Keratinocyte (primary cell): ENCODE measurements around the gene LAMA2. TPM values are rescaled to one million over a fixed set of nuclear protein-coding genes. Genes with fewer than 3 reads are reported as not detected.

Source experiments
- DNase-seq: peaks from one replicate; pipeline ENCODE4 v3.0.0-alpha.2; 2011; ENCODE audit warnings: low read depth, missing footprints, low spot score
- FAIRE-seq: peaks from 2 replicates; lab custom pipeline; 2011; peaks lifted over from hg19 to GRCh38; lab: Jason Lieb, UNC
- H2AFZ ChIP-seq: 2 replicates; pipeline ENCODE4 v1.6.0; 2012; ENCODE audit warnings: low read length, control low read depth, inconsistent platforms; ENCODE audit not compliant: control insufficient read depth
- H3K27ac ChIP-seq: 2 replicates; pipeline ENCODE4 v1.5.1; 2011; ENCODE audit warnings: low read length; ENCODE audit not compliant: control insufficient read depth, insufficient read depth
- H3K27me3 ChIP-seq: 3 replicates; pipeline ENCODE4 v1.6.0; 2011; ENCODE audit warnings: low read length; ENCODE audit not compliant: control insufficient read depth, insufficient read depth; ENCODE audit errors: extremely low read depth
- H3K36me3 ChIP-seq, 2 experiments: 2 replicates in 1 of 2; 3 replicates in 1 of 2; pipeline ENCODE4 v1.5.1; 2011; ENCODE audit warnings: low read length in 2 of 2, mild to moderate bottlenecking in 1 of 2; ENCODE audit not compliant: control insufficient read depth in 2 of 2, insufficient read depth in 2 of 2; ENCODE audit errors: extremely low read depth in 1 of 2
- H3K4me1 ChIP-seq: 3 replicates; pipeline ENCODE4 v1.5.1; 2011; ENCODE audit warnings: low read length; ENCODE audit not compliant: control insufficient read depth, insufficient read depth; ENCODE audit errors: extremely low read depth
- H3K4me2 ChIP-seq: 3 replicates; pipeline ENCODE4 v1.6.0; 2011; ENCODE audit warnings: low read depth, low read length; ENCODE audit not compliant: control insufficient read depth, insufficient read depth; ENCODE audit errors: extremely low read depth
- H3K4me3 ChIP-seq, 3 experiments: fragments of 200-600 bp in 1 of 3; sonication (generic) in 1 of 3; 2 replicates in 2 of 3; 3 replicates in 1 of 3; pipeline ENCODE4 v1.5.1; 2011 to 2016; ENCODE audit warnings: low read length in 3 of 3, mild to moderate bottlenecking in 3 of 3, control low read depth in 2 of 3, inconsistent platforms in 1 of 3, low read depth in 1 of 3, mixed read lengths in 1 of 3, mixed run types in 1 of 3, moderate library complexity in 1 of 3; ENCODE audit not compliant: control insufficient read depth in 2 of 3, insufficient read depth in 2 of 3; ENCODE audit errors: extremely low read depth in 1 of 3
- H3K79me2 ChIP-seq: 2 replicates; pipeline ENCODE4 v1.6.0; 2012; ENCODE audit warnings: low read length; ENCODE audit not compliant: control insufficient read depth, insufficient read depth
- H3K9ac ChIP-seq: 3 replicates; pipeline ENCODE4 v1.6.0; 2011; ENCODE audit warnings: low read length; ENCODE audit not compliant: control insufficient read depth, insufficient read depth; ENCODE audit errors: extremely low read depth
- H3K9me1 ChIP-seq: 3 replicates; pipeline ENCODE4 v1.6.0; 2011; ENCODE audit warnings: low read length; ENCODE audit not compliant: control insufficient read depth, insufficient read depth; ENCODE audit errors: extremely low read depth
- H3K9me3 ChIP-seq: 2 replicates; pipeline ENCODE4 v1.5.1; 2012; ENCODE audit warnings: low read depth, low read length; ENCODE audit not compliant: control insufficient read depth
- H4K20me1 ChIP-seq: 3 replicates; pipeline ENCODE4 v1.6.0; 2011; ENCODE audit warnings: low read length; ENCODE audit not compliant: control insufficient read depth, insufficient read depth; ENCODE audit errors: extremely low read depth
- CTCF ChIP-seq, 3 experiments: IDR thresholded peaks in 1 of 3; conservative IDR thresholded peaks in 1 of 3; optimal IDR thresholded peaks in 1 of 3; 2 replicates in 2 of 3; 3 replicates in 1 of 3; pipeline versions ENCODE3 to v1.5.1; 2011; ENCODE audit warnings: low read length in 3 of 3, mild to moderate bottlenecking in 3 of 3, moderate library complexity in 2 of 3, control low read depth in 1 of 3, inconsistent platforms in 1 of 3; ENCODE audit not compliant: insufficient read depth in 2 of 3; ENCODE audit errors: extremely low read depth in 1 of 3
- EZH2 ChIP-seq: IDR thresholded peaks from one replicate; pipeline ENCODE4 v1.6.1; 2012; ENCODE audit warnings: inconsistent platforms, mild to moderate bottlenecking, low read length, moderate library complexity
- dilution Hi-C: fragments of 300-500 bp; cut with MboI; formaldehyde crosslinking; loops from one replicate; pipeline ENCODE4 v1.7.0; 2020; ENCODE audit warnings: low sequenced_read_pairs; ENCODE audit not compliant: extremely low pct_ligation_motif_present
- polyA plus RNA-seq, 5 experiments: library from polyadenylated mRNA; depleted of rRNA in 3 of 5; stranded (reverse) in 3 of 5; stranded (forward) in 1 of 5; unstranded in 1 of 5; fragments of >200 nt; gene quantifications; 1 replicate in 1 of 5; 2 replicates in 3 of 5; 3 replicates in 1 of 5; pipeline versions ENCODE4 v1.2.1 to v1.2.3, GENCODE V29; 2011 to 2012; ENCODE audit warnings: missing spikeins in 2 of 5, low read depth in 1 of 5, low replicate concordance in 1 of 5

LAMA2 gene
- polyA plus RNA-seq, 1 donor (not counting 4 experiments of a cell fraction or from before 2014, with no cell fraction given), result 1.4 TPM

- no peak overlapping the region for H2AFZ ChIP-seq
- no peak for DNase-seq
- no peak overlapping the region for H3K4me2 ChIP-seq
- no peaks in the 10 kb centered on the region for H3K36me3 ChIP-seq
- no peak overlapping the region for H3K27ac ChIP-seq
- TF ChIP-seq CTCF (optimal IDR thresholded peaks at IDR 0.05 in 1 of 3, IDR thresholded peaks at IDR 0.05 in 1 of 3, conservative IDR thresholded peaks at IDR 0.05 in 1 of 3; ENCODE audit: extremely low read depth in 1 of 3, insufficient read depth in 2 of 3, low read length in 3 of 3) (no peak), EZH2 (no peak)
- H3K79me2 ChIP-seq, result no peaks in the 10 kb centered on the region
- no peak overlapping the region for H3K4me3 ChIP-seq
- H3K27me3 ChIP-seq, result no peaks in the 10 kb centered on the region
- H3K9ac ChIP-seq, result no peak overlapping the region
- FAIRE-seq, result no peak
- H3K4me1 ChIP-seq, result no peaks in the 10 kb centered on the region
- no peaks in the 10 kb centered on the region for H3K9me3 ChIP-seq
- dilution Hi-C loops, result no loop called here
- H3K9me1 ChIP-seq, result no peaks in the 10 kb centered on the region
- no peaks in the 10 kb centered on the region for H4K20me1 ChIP-seq
Observed at GRCh38 chr6:129031051-129031599, 148.2 kb downstream of the LAMA2 start.

GRCh38 chr6:129032602-129033001, 149.7 kb downstream of the LAMA2 start:
- dilution Hi-C loops, result no loop called here
- Histone ChIP-seq H3K27ac (no peak overlapping the region), H3K9me1 (no peaks in the 10 kb centered on the region), H3K4me2 (no peak overlapping the region), H3K9ac (no peak overlapping the region), H3K79me2 (no peaks in the 10 kb centered on the region), H2AFZ (no peak overlapping the region), H3K9me3 (no peaks in the 10 kb centered on the region), H4K20me1 (no peaks in the 10 kb centered on the region), H3K36me3 (no peaks in the 10 kb centered on the region), H3K4me1 (no peaks in the 10 kb centered on the region), H3K4me3 (no peak overlapping the region), H3K27me3 (no peaks in the 10 kb centered on the region)
- FAIRE-seq (no peak), DNase-seq (no peak)
- no peak for TF ChIP-seq CTCF (optimal IDR thresholded peaks at IDR 0.05 in 1 of 3, IDR thresholded peaks at IDR 0.05 in 1 of 3, conservative IDR thresholded peaks at IDR 0.05 in 1 of 3; ENCODE audit: extremely low read depth in 1 of 3, insufficient read depth in 2 of 3, low read length in 3 of 3)
- TF ChIP-seq EZH2, result no peak
